Measurements from ENCODE around the gene FBXO24. TPM values are rescaled to one million over a fixed set of nuclear protein-coding genes. Genes with fewer than 3 reads are reported as not detected.
A peak's percentile ranks its signal among the peaks of the same experiment; 100 is the strongest.

Gene FBXO24
- total RNA-seq, 1 experiment from 2014 or later, result 0.17 TPM

GRCh38 chr7:100574362-100575205 lies 11.5 kb upstream of the FBXO24 start:
- DNase-seq (ENCODE audit: low read depth), result no peak

GRCh38 chr7:100575206-100575631 lies 10.9 kb upstream of the FBXO24 start:
- DNase-seq (ENCODE audit: low read depth), result peak; percentile 38

DNA sequence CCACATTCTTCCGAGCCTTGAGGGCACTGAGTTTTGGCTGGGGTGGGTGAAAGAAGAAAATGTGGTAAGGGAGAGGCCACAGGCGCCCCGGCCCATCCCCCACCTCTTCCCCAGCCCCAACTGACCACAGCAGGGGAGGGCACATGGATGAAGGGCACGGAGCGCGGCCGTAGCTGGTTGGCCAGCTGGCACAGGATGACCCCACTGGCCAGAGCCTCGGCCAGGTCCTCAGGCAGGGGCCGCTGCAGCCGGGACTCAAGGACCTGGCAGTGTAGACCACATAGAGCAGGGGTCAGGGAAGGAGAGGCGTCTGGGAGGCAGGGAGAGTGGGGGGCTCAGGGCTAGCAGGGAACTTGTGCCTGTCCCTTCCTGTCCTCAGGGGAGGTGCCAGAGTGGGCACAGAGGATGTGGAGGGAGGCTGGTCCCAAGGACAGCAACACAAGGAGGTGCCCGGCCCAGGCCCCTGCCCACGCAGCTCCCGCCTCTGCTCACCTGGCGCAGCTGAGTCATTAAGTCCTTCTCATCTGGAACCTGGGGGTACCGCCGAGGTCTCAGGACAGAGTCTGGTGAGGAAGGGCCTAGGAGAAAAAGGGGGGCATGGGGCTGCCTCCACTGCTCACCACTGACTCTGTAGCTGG lies 10.3 kb upstream of the FBXO24 start:
- DNase-seq (ENCODE audit: low read depth), result no peak

DNA sequence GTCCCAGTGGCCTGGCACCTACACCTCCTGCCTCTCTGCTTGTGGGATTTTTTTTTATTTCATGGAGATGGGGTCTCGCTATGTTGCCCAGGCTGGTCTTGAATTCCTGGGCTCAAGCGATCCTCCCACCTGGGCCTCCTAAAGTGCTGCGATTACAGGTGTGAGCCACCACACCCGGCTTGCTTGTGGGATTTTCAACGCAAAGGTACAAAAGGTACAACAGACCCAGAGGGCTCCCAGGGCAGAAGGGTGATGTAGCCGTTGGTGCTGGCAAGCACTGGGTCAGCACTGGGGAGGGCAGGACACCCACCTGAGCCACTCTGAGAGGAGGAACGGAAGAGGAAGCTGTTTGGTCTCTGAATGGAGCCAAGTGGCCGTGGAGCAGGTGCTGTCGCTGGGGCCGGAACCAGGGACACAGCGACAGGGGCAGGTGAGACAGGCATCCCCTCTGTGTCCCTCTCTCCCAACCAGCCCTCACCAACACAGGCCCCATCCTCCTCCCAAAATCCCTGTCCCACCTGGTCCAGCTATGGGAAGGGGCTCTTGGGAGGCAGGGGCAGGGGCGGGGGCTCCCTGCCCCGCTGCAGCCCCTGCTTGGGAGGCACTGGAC lies 9.6 kb upstream of the FBXO24 start:
- DNase-seq (ENCODE audit: low read depth), result no peak

DNA sequence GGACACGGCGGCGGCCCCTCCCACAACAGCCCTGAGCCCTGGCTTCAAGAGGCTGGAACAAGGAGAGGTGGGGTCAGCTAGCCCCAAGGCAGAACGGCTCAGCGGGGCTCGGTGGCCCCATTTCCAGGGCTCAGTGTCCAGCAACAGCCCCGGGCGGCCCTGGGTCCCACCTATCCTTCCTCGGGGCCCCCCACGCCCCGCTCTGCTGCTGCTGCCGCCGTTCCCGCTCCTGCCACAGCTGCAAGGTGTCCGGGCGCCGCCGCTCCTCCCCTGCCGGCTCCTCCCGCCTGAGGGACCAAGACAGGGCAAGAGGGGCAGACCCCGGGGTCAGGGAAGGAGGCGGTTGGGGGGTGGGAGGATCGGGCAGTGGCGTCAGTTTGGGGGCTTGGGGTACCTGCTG lies 9.0 kb upstream of the FBXO24 start:
- no peak for DNase-seq (ENCODE audit: low read depth)

DNA sequence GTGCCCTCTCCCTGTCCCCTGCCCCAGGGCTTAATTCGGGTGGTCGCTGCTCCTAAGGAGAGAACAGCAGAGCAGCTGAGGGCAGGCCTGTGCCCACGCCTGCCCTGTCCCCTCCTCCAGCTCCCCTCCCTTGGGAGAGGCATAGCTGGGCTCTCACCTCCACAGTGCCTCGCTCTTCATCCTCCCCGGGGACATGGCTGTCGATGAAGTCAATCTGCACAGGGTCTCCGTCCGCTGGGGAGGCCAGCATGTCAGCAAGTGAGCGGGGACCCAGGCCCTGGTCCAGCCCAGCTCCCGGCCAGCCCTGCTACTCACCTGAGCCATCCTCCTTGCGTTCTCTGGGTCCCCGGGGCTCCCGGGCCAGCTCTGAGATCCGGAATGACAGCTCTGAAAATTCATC lies 8.6 kb upstream of the FBXO24 start:
- no peak for DNase-seq (ENCODE audit: low read depth)

GRCh38 chr7:100578246-100579183 lies 7.6 kb upstream of the FBXO24 start:
- no peak for DNase-seq (ENCODE audit: low read depth)

- DNase-seq (ENCODE audit: low read depth), result no peak
Measured at GRCh38 chr7:100580466-100581283, 5.5 kb upstream of the FBXO24 start.

DNA sequence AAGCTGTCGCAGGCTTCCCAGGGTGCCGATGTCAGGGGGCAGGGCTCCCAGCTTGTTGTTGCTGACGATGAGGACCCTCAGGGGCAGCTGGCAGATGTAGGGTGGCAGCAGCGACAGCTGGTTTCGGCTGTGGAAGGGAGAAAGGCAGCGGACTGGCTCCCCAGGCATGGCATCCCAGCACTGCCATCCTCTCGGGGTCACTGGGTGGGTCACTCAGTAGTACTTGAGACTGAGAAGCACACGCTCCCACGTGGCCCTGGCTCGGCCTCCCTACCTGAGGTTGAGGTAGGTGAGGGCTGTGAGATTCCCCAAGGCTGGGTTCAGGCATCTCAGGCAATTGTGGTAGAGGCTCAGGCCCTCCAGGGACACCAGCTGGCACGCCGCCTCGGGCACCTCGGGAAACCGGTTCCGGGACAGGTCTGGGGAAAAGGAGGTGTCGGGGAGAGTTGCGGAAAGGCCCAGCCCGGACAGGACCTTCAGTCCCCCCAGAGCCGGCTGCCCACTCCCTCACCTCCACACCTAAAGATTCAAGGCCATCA lies 4.0 kb upstream of the FBXO24 start:
- DNase-seq (ENCODE audit: low read depth), result no peak

DNA sequence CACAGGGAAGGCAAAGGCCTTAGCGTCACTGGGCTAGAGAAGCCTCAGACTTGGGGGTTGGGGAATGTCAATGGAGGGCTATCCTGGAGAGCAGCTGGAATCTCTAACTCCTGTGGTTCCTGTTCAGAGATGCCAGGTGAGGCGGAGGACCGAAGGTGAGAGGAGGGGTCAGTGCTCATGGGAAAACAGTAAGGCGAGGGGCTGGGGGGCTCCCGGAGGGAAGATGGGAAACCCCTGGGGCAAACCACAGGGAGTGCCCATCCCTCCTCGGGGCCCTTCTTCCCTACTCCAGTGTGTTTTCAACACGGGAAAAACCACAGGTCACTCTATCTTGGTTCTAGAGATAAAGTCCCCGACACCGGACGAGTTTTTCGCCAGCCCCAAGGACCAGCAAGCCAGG lies 3.5 kb upstream of the FBXO24 start:
- no peak for DNase-seq (ENCODE audit: low read depth)

GRCh38 chr7:100583132-100584053 lies 2.7 kb upstream of the FBXO24 start:
- no peak for DNase-seq (ENCODE audit: low read depth)

- no peak for DNase-seq (ENCODE audit: low read depth)
Measured at GRCh38 chr7:100584054-100584682, 2.0 kb upstream of the FBXO24 start.

- DNase-seq (ENCODE audit: low read depth), result peak; percentile 47
Measured at GRCh38 chr7:100584683-100585510, 1.2 kb upstream of the FBXO24 start.

DNA sequence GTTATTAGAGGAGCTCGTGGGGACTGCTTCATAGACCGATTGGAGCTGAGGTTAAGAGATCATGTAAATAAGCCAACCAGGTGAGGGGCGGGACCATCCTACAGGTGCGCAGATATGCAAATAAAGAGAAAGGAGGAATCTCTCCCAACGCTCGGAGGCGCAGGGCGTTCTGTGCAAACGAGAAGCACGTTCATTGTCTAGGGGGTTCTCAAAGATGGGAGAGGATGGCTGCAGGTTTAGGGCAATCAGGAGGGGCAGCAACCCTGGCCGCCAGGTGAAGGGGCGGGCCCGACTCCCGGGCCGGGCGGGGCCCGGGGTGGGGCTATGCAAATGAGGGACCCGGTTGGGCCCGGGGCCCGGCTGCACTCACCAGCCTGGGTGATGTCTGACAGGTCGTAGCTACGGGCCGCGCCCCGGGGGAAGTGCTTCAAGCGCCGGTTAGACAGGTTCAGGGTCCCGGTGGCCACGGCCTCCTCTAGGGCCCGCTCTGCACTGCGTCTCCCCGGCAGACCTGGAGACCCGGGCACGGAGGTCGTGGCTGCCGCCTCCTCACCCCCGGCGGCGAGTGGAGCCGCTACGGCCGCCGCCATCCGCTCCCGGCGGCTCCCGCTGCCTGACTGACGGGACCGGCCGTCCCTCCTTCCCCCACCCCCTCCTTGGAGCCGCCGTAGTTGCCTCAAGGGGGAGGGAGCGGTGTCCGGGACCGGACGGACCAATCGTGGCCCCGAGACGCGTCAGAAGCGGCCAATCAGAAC lies 440 bp upstream of the FBXO24 start, which contains the start of gene LRCH4:
Gene LRCH4, minus strand, starts transcription at position 619 of the 755 bp plus-strand sequence. Its CDS starts 29 bp downstream, at position 590.
- no peak for DNase-seq (ENCODE audit: low read depth)

DNA sequence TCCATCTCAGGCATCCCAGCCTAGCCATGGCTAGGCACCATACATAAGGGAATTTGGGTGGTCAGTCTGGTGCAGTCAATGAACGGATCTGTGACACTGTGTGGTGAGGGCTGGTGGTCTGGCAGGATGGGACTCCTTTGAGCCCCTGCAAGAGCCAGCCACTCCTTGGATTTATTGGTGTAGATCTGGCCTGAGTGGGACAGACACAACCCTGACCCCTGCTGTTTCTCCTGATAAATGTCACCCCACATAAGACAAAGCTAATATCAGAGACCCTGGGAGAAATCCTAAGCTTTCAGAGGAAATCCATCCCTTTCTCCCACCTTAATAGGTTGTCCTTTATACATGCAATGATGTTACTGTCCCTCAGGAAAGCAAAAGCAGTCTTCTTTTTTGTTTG lies 2.3 kb downstream of the FBXO24 start:
- peak; percentile 40 for DNase-seq (ENCODE audit: low read depth)

- no peak for DNase-seq (ENCODE audit: low read depth)
Measured at GRCh38 chr7:100589341-100589947, 3.3 kb downstream of the FBXO24 start.
